IMR-90 (cell line): Measurements from ENCODE around the gene OPRL1. TPM values are rescaled to one million over a fixed set of nuclear protein-coding genes. Genes with fewer than 3 reads are reported as not detected.

ENCODE experiments used
- ATAC-seq: fragments of 200-7000 bp; cut with Tn5 transposase; 2 replicates; pipeline ENCODE4 v1.9.1; 2020; ENCODE audit warnings: low read depth, mild to moderate bottlenecking, moderate library complexity
- BruUV-seq: library from RNA; stranded (reverse); fragments of 400-500 nt; replicated peaks from 2 replicates; lab custom pipeline; 2021; lab: Mats Ljungman, UMichigan
- CTCF ChIA-PET: fragments of 300-600 bp; formaldehyde crosslinking; extraction: SDS; loops from one replicate; lab custom pipeline; 2021; ENCODE audit warnings: antibody characterized with exemption; lab: Yijun Ruan, JAX
- POLR2A ChIA-PET: fragments of 300-600 bp; sonication (Branson Sonifier 250); formaldehyde crosslinking; loops from one replicate; lab custom pipeline; 2022; ENCODE audit warnings: antibody characterized with exemption; ENCODE audit not compliant: unreplicated experiment; lab: Charles Lee
- DNase-seq: peaks from one replicate; pipeline ENCODE4 v3.0.0; 2013
- H2AFZ ChIP-seq: replicated peaks from 2 replicates; pipeline ENCODE3; 2013; ENCODE audit warnings: low read length, mild to moderate bottlenecking; ENCODE audit not compliant: poor library complexity
- H2AK5ac ChIP-seq: 2 replicates; pipeline ENCODE4 v1.6.1; 2013; ENCODE audit warnings: low read depth, low read length, inconsistent platforms
- H2AK9ac ChIP-seq: replicated peaks from 2 replicates; pipeline ENCODE3; 2013; ENCODE audit warnings: mild to moderate bottlenecking, low read depth, low read length, moderate library complexity; ENCODE audit not compliant: poor library complexity
- H2BK120ac ChIP-seq: 2 replicates; pipeline ENCODE4 v1.6.1; 2013; ENCODE audit warnings: low read depth, low read length, inconsistent platforms
- H2BK15ac ChIP-seq: 3 replicates; pipeline ENCODE4 v1.6.1; 2013; ENCODE audit warnings: low read depth, low read length, inconsistent platforms
- H2BK20ac ChIP-seq: 2 replicates; pipeline ENCODE4 v1.6.1; 2013; ENCODE audit warnings: low read depth, mild to moderate bottlenecking, inconsistent platforms, low read length, moderate library complexity
- H2BK5ac ChIP-seq: 2 replicates; pipeline ENCODE4 v1.6.1; 2013; ENCODE audit warnings: mild to moderate bottlenecking, low read depth, low read length, inconsistent platforms; ENCODE audit not compliant: poor library complexity, severe bottlenecking
- H3K14ac ChIP-seq: replicated peaks from 2 replicates; pipeline ENCODE4 v1.6.1; 2013; ENCODE audit warnings: low read depth, low read length, inconsistent platforms
- H3K18ac ChIP-seq: 2 replicates; pipeline ENCODE4 v1.6.1; 2013; ENCODE audit warnings: low read depth, low read length, control low read depth
- H3K23ac ChIP-seq: 2 replicates; pipeline ENCODE4 v1.6.1; 2013; ENCODE audit warnings: low read depth, low read length, inconsistent platforms
- H3K27ac ChIP-seq: 2 replicates; pipeline ENCODE4 v1.5.1; 2013; ENCODE audit warnings: mild to moderate bottlenecking, control low read depth, low read length; ENCODE audit not compliant: insufficient read depth
- H3K27me3 ChIP-seq: 2 replicates; pipeline ENCODE4 v1.6.1; 2013; ENCODE audit warnings: low read length; ENCODE audit not compliant: control insufficient read depth, insufficient read depth
- H3K36me3 ChIP-seq: 2 replicates; pipeline ENCODE4 v1.6.1; 2013; ENCODE audit warnings: low read length, mixed read lengths; ENCODE audit not compliant: control insufficient read depth, insufficient read depth
- H3K4ac ChIP-seq: 2 replicates; pipeline ENCODE4 v1.6.1; 2013; ENCODE audit warnings: low read depth, low read length, inconsistent platforms
- H3K4me1 ChIP-seq: 2 replicates; pipeline ENCODE4 v1.6.1; 2013; ENCODE audit warnings: low read length, mixed read lengths; ENCODE audit not compliant: control insufficient read depth, insufficient read depth
- H3K4me2 ChIP-seq: 2 replicates; pipeline ENCODE4 v1.6.1; 2013; ENCODE audit warnings: low read depth, mild to moderate bottlenecking, control low read depth, low read length, moderate library complexity
- H3K4me3 ChIP-seq: 2 replicates; pipeline ENCODE4 v1.5.1; 2013; ENCODE audit warnings: low read depth, mild to moderate bottlenecking, control low read depth, low read length, moderate library complexity; ENCODE audit not compliant: insufficient read depth
- H3K56ac ChIP-seq: 2 replicates; pipeline ENCODE4 v1.6.1; 2013; ENCODE audit warnings: low read length, inconsistent platforms; ENCODE audit not compliant: insufficient read depth; ENCODE audit errors: extremely low read depth
- H3K79me1 ChIP-seq, 2 experiments: 2 replicates each; pipeline ENCODE4 v1.6.1; 2013; ENCODE audit warnings: low read length in 2 of 2, inconsistent platforms in 1 of 2, low read depth in 1 of 2
- H3K9ac ChIP-seq: 2 replicates; pipeline ENCODE4 v1.6.1; 2013; ENCODE audit warnings: low read depth, low read length, control low read depth
- H3K9me1 ChIP-seq: 2 replicates; pipeline ENCODE4 v1.6.1; 2013; ENCODE audit warnings: low read length, inconsistent platforms; ENCODE audit not compliant: insufficient read depth
- H3K9me3 ChIP-seq: 2 replicates; pipeline ENCODE4 v1.6.1; 2013; ENCODE audit warnings: low read length; ENCODE audit not compliant: control insufficient read depth, insufficient read depth
- H4K20me1 ChIP-seq: 2 replicates; pipeline ENCODE4 v1.6.1; 2013; ENCODE audit warnings: low read length, inconsistent platforms; ENCODE audit not compliant: insufficient read depth
- H4K5ac ChIP-seq: 2 replicates; pipeline ENCODE4 v1.6.1; 2013; ENCODE audit warnings: mild to moderate bottlenecking, low read depth, low read length, control low read depth
- H4K8ac ChIP-seq, 2 experiments: 2 replicates each; pipeline ENCODE4 v1.6.1; 2013; ENCODE audit warnings: low read depth in 2 of 2, low read length in 2 of 2, control low read depth in 1 of 2, inconsistent platforms in 1 of 2
- H4K91ac ChIP-seq: 2 replicates; pipeline ENCODE4 v1.6.1; 2013; ENCODE audit warnings: low read depth, low read length, inconsistent platforms; ENCODE audit not compliant: insufficient read depth
- CEBPB ChIP-seq: IDR thresholded peaks from 2 replicates; pipeline ENCODE4 v1.6.1; 2012; ENCODE audit warnings: low read depth, low read length, improper control_type of control experiment
- CHD1 ChIP-seq: IDR thresholded peaks from 2 replicates; pipeline ENCODE4 v1.6.1; 2012; ENCODE audit warnings: low read depth, low read length, improper control_type of control experiment
- RAD21 ChIP-seq: IDR thresholded peaks from 2 replicates; pipeline ENCODE4 v1.6.1; 2012; ENCODE audit warnings: low read length, improper control_type of control experiment
- RFX5 ChIP-seq: IDR thresholded peaks from 2 replicates; pipeline ENCODE4 v1.8.0; 2012; ENCODE audit warnings: low read depth, mild to moderate bottlenecking, low read length, moderate library complexity
- SMC3 ChIP-seq: fragments of 150-350 bp; IDR thresholded peaks from 2 replicates; pipeline ENCODE4 v1.6.1; 2016; ENCODE audit warnings: low read depth, mild to moderate bottlenecking, antibody characterized with exemption, low read length, moderate library complexity
- WGBS, 2 experiments: methylation state at CpG; one replicate each; pipeline versions ENCODE4 v1.1.5 to v1.1.7; 2013; ENCODE audit warnings: missing lambda C conversion rate in 2 of 2; ENCODE audit not compliant: insufficient read length in 1 of 2; ENCODE audit errors: extremely low coverage in 2 of 2; 5-methylcytosine and 5-hydroxymethylcytosine counted together
- dilution Hi-C: fragments of 300-500 bp; cut with HindIII; formaldehyde crosslinking; loops from one replicate; pipeline ENCODE4 v1.14.3; 2018; ENCODE audit warnings: low sequenced_read_pairs; ENCODE audit not compliant: unreplicated experiment
- in situ Hi-C: fragments of 300-500 bp; cut with MboI; formaldehyde crosslinking; loops from 3 replicates; pipeline ENCODE4 v1.14.3; 2019; ENCODE audit warnings: low sequenced_read_pairs, inconsistent platforms, mixed read lengths
- intact Hi-C: fragments of 100-400 bp; cut with micrococcal nuclease; formaldehyde crosslinking; loops from 2 replicates; pipeline ENCODE4 v1.10.0; 2022
- polyA plus RNA-seq, 3 experiments: library from polyadenylated mRNA; depleted of rRNA; stranded (reverse); fragments of >200 nt; gene quantifications; 2 replicates each; pipeline ENCODE4 v1.2.3, GENCODE V29; 2012; ENCODE audit warnings: low replicate concordance in 1 of 3
- total RNA-seq: library from RNA; depleted of rRNA; stranded (reverse); fragments of >200 nt; gene quantifications from 2 replicates; pipeline ENCODE4 v1.2.3, GENCODE V29; 2012
- TF ChIP-seq, protein P1 (sequence below): fragments of 150-350 bp; IDR thresholded peaks from 2 replicates; pipeline ENCODE4 v1.6.1; 2016; ENCODE audit warnings: low read depth, mild to moderate bottlenecking, low read length, moderate library complexity, borderline replicate concordance

The OPRL1 gene
- total and polyA plus RNA-seq, 2 of the 4 experiments (the other 2 are of a cell fraction) = 0.36 to 1.2 TPM

DNA sequence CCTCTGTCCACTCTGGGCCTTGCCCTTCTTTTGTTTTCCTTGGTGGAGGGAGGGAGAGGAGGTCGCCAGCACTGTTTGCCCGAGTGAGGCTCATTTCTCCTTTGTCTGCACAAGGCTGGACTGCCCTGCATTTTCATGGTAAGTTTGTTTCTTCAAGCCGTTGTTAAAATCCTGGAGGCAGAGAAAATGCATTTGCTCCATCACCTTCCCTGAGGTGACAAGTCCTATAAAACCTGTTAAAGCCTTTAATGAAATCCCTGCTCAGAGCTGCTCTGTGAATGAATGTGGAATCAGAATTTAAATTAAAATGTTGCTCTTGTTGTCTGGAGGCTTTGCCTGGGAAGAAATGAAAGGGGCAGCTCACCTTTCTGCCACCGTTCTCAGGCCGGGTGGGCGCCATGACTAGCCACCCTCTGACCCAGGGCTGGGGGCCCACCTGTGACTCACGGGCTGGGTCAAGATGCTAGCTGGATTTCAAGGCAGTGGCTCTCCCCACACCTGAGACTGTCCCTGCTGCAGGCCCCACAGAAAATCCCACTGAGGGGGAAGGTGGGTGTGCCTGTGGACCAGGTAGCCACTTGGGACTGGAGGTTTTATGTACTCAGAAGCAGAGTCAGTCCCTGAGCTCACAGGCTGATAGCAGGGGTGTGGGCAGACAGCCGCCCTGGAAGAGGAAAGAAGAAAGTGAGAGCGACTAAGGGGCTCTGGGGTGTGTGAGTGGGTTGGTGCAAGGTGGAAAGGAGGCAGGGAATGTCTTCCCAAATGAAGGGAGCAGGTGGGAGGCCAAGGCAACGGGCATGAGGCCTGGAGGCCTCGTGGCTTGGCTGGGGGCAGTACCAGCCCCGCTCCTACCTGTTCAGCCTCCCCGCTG, 60.4 kb downstream of the OPRL1 start:
- no peak overlapping the region for H2AFZ ChIP-seq
- H4K8ac ChIP-seq = no peak overlapping the region
- H2BK5ac ChIP-seq = no peak overlapping the region
- dilution Hi-C loops (no loop called here), in situ Hi-C loops (no loop called here), intact Hi-C loops (no loop called here)
- H3K4me3 ChIP-seq = no peak overlapping the region
- BruUV-seq = no TSS peak
- TF ChIP-seq RFX5 = no peak
- TF ChIP-seq, protein P1, sequence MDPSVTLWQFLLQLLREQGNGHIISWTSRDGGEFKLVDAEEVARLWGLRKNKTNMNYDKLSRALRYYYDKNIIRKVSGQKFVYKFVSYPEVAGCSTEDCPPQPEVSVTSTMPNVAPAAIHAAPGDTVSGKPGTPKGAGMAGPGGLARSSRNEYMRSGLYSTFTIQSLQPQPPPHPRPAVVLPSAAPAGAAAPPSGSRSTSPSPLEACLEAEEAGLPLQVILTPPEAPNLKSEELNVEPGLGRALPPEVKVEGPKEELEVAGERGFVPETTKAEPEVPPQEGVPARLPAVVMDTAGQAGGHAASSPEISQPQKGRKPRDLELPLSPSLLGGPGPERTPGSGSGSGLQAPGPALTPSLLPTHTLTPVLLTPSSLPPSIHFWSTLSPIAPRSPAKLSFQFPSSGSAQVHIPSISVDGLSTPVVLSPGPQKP = no peak
- no peak for TF ChIP-seq CHD1
- TF ChIP-seq CEBPB = no peak
- no peak for TF ChIP-seq RAD21
- no peak for TF ChIP-seq SMC3
- peaks cover 6% of the 10 kb centered on the region for H3K9me3 ChIP-seq
- H4K5ac ChIP-seq = no peak overlapping the region
- H3K27ac ChIP-seq = no peak overlapping the region
- H2BK120ac ChIP-seq = no peak overlapping the region
- no peak overlapping the region for H3K18ac ChIP-seq
- no peak overlapping the region for H3K23ac ChIP-seq
- ChIA-PET POLR2A (no interaction called here), CTCF (no interaction called here)
- no peak overlapping the region for H2BK20ac ChIP-seq
- H3K14ac ChIP-seq = no peak overlapping the region
- H3K4ac ChIP-seq = no peak overlapping the region
- H3K9ac ChIP-seq = no peak overlapping the region
- ATAC-seq (no peak), DNase-seq (no peak)
- H3K9me1 ChIP-seq = no peaks in the 10 kb centered on the region
- H2AK9ac ChIP-seq = no peak overlapping the region
- no peak overlapping the region for H2BK15ac ChIP-seq
- H3K79me1 ChIP-seq = no peaks in the 10 kb centered on the region
- H2AK5ac ChIP-seq = no peak overlapping the region
- H3K4me2 ChIP-seq = no peak overlapping the region
- H3K36me3 ChIP-seq = no peaks in the 10 kb centered on the region
- H3K56ac ChIP-seq = no peak overlapping the region
- no peak overlapping the region for H4K91ac ChIP-seq
- WGBS, 2 experiments = 67% methylated on average over 2 of the region's 13 CpGs; no CpG with 5 or more reads in 1 of the 2 experiments
- no peaks in the 10 kb centered on the region for H3K4me1 ChIP-seq
- H4K20me1 ChIP-seq = no peaks in the 10 kb centered on the region
- peaks cover 21% of the 10 kb centered on the region for H3K27me3 ChIP-seq
